ENCODE results near the gene GSX2.

DNA sequence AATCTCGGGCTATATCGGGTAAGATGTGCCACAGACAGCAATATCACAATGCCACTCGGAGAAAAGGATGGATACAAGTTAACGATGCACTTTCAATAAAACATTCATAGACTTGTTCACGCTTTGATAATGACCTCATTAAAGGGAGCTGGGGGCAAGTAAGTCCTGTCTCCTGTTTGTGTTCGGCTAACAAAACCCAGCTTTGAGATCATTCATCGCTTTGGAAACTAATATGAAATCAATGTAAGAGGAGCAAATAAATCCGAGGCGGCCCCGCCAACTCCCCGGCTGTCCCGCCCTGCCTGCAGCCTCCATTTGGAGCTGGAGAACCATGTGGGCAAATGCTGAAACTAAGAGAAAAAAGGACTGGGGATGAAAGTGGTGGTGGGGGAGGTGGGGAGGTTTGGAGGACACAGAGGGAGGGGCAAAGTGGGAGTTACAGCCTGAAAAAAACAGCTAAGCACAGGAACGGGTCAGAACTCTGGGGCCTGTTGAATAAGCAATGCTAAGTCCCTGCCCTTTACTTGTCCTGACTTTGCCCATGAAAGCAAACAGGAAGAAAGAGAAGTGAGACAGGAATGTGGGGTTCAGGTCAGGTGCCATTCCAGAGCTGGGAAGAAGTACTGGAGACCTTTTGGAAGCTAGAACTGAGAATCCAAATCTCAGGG, 3.5 kb upstream of the GSX2 start:
- TF ChIP-seq EZH2phosphoT487 (IDR thresholded peaks at IDR 0.05; ENCODE audit: insufficient read depth, low read depth) (no peak), EZH2 (IDR thresholded peaks at IDR 0.05; ENCODE audit: insufficient read depth, poor library complexity, severe bottlenecking) (no peak)

Data from GM23248 (cell line).